ENCODE results near the gene WDR90.
A peak's percentile ranks its signal among the peaks of the same experiment; 100 is the strongest.

WDR90 gene

DNA sequence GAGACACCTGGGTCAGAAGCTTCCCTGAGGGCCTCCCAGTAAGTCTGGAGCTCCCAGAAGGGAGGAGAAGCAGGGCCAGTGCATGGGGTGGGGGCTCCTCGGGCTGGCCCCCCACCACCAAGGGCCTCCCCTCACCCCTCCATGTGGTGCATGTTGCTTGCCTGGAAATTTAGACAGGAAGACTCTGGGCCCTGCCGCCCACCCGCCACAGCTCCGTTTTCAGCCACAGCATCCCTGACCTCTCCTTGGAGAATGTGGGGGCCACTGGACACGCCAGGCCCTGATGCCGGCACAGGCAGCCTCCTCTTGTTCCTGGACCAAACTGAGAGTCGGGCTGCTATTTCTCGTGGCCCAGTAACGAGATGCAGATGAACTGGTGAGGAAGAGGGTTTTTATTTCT, 10.3 kb upstream of the WDR90 start:
- DNase-seq (ENCODE audit: low read depth) = no peak

DNA sequence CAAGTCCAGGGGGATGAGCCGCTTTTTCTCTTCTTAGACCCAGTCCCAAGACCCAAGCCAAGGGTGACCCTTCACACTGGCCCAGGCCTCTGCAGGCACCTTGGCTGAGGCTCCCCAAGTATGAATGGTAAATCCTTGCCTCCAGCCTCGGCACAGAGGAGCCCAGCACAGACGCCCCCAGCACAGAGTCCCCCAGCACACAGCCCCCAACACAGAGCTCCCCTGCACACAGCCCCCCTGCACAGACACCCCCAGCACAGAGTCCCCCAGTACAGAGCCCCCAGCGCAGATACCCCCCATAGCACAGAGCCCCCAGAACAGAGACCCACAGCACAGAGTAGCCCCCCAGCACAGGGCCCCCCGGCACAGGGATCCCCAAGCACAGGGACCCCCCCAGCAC, 8.6 kb upstream of the WDR90 start:
- DNase-seq (ENCODE audit: low read depth) = no peak

DNA sequence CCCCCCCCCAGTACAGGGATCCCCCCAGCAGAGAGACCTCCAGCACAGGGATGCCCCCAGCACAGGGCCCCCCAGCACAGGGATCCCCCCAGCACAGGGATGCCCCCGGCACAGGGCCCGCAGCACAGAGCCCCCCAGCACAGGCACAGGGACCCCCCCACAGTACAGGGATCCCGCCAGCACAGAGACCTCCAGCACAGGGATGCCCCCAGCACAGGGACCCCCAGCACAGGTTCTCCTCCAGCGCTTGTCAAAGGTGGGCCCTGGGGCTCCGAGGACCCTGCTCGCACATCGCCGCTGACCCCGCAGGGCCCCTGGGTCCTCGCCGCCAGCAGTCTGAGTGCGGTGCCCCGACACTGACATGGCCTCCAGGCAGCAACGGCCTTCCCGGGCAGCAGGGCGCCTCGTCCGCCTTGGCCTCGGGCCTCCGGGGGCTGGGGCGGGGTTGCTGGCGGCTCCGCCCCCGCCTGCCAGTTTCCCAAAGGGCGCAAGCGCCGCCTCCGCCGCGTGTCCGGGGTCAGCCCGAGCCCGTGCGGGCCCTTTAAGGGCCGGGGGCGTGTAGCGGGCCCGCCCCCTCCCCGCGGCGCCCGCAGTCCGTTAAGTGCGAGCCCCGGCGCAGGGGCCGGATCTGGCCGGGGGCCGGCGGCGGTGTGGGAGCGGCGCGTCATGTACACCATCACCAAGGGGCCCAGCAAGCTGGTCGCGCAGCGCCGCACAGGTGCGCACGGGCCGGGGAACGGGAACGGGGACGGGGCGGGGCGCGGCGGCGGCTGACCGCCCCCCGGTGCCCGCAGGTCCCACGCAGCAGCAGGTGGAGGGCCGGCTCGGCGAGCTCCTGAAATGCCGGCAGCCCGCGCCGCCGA, 7.6 kb upstream of the WDR90 start, which contains the start of gene MCRIP2:
MCRIP2 (plus strand) TSS at position 503 of the 863 bp plus-strand sequence; CDS start at position 667, 164 bp downstream.
- DNase-seq (ENCODE audit: low read depth) = peak; percentile 46

DNA sequence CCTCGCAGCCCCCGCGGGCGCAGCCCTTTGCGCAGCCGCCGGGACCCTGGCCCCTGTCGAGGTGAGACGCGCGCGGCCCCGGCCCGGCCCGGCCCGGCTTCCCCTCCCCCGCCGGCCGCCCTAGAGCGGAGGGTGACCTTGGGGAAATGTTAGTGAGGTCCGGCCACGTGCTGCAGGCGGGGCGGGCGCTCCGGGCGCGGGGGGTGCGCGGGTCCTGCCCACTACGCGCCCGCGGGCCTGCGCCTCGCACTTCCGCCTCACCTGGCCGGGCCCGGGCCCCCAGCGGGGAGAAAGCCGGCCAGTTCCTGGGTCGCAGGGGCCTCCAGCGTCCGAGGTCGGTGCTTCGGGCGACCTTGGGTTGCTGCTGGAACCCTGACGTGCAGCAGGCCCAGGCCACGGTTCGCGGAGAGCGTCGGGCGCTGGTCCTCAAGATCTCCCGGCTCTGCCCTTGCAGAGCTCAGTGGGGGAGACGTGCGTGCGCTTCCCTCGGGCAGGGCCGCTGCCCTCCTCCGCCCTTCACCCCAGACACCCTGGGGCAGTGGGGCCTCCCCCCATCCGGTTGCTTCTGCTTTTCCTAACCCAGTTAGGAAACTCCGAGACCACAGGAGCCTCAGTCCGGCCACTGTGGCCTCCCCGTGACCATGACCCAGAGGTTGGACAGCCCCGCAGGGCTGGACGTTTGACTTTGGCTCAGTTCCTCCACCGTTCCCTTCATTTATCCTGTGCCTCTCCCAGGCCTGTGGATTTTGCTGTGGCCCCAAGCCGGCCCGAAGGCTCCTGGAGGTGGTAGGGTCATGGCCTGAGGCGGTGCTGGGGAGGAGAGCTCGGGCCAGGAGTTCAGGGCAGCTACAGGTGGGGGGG, 6.7 kb upstream of the WDR90 start:
- no peak for DNase-seq (ENCODE audit: low read depth)

DNA sequence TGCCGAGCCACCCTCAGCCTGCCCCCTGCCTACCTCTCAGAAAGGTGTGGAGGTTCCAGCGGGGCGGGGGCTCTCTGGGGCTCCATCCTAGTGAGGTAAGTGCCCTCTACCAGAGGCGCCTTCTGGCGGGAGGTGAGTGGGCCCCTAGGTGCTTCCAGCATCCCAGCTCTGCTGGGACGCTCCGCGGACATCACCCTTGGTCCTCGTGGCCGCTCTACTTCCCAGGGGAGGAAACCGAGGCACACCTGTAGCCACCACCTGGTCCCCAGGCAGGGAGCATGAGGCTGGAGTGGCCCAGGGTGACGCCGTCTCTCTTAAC, 6.2 kb upstream of the WDR90 start:
- no peak for DNase-seq (ENCODE audit: low read depth)

DNA sequence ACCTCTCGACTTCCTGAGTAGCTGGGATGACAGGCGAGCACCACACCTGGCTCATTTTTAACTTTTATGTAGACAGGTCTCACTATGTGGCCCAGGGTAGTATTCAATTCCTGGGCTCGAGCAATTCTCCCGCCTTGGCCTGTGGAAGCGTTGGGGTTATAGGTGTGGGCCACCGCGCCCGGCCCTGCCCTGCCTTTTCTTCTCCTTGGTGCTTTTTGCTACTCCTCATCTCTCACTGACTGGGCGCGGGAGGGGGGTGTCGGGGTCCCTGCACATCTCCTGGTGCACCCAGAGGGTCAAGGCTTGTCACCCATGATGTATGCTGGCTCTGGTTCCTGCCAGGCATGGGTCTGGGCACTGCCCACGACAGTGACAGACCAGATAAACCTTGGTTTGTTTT, 4.6 kb upstream of the WDR90 start:
- no peak for DNase-seq (ENCODE audit: low read depth)

DNA sequence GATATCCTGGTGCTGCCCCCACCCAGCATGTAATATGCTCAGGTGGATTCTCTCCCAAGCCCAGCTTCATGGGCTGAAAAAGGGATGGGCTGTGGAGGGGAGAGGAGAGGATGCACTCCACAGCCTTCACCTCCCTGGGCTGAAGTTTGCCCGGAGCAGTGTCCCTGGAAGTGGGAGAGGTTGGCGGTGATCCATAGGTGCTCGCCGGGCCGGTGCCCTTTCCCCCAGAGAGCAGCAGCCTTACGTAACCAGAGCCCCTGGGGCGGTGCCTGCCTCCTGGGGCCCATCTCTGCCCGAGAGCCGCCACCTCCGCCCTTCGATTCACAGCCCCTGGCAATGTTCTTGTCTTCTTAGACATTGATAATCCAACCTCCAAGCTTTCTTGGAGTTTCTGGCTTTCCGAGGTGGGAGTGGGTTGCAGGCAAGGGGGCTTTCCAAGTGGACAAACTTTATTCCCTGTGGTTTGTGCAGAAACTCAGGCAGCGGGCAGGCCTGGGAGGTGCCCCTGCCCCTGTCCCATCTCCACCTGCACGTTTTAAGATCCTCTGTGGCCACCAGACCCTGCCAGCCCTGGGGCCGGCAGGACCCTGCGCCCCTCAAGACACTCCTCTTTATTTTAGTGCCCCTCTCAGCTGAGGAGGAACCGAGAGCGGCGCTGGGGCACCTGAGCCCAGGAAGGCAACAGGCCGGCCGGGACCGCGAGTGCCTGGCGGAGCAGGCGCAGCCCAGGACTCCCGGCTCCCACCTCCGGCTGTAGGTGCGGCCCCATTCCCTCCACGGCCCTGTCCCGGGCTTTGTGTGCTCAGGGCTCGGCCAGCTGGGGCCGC, 3.1 kb upstream of the WDR90 start:
- DNase-seq (ENCODE audit: low read depth) = no peak

DNA sequence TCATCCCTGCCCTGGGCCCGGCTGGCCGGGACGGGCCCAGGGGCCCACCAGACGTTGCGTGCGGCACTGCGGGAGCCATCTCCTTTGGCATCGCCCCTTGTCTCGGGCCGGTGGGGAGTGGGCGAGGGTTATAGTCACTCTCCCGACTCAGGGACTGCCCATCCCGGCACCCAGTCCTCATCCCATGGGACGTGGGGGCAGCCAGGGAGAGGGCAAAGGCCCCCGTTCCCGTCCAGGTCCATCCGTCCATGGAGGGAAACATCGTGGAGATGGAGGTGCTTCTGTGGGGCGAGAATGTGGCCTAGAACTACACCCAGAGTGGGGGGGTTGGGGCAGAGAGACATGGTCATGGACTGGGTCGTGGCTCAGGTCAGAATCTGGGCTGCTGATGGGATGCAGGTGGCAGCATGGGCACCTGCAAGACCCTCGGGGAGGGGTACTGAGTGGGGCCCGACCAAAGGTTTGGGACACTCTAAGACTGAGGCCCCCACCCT, 2.4 kb upstream of the WDR90 start:
- no peak for DNase-seq (ENCODE audit: low read depth)

DNA sequence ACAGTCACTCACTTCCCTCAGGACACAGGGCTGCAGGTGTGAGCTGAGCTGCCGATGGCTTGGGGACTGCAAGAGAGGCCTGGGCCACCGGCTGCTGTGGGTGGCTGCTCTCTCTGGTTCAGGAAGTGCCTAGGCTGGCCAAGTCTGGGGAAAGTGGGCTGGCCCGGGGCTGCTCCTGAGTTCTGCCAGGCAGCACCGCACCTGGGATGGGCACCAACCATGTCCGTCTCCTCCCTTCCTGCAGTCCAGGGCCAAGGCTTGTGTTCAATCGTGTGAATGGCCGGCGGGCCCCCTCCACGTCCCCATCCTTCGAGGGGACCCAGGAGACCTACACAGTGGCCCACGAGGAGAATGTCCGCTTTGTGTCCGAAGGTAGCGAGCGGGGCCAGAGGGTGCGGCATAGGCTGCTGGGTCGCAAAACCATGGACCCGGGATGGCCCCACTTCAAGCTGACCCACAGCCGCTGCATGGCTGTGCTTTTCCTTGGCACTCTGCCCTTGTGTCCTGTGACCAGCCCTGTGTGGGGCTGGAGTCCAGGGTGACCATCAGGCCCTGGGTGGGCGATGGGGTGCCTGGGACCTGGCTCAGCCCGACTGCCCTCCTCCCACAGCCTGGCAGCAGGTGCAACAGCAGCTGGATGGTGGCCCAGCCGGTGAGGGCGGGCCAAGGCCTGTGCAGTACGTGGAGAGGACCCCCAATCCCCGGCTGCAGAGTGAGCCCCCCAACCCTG, 1.8 kb upstream of the WDR90 start:
- DNase-seq (ENCODE audit: low read depth) = no peak

DNA sequence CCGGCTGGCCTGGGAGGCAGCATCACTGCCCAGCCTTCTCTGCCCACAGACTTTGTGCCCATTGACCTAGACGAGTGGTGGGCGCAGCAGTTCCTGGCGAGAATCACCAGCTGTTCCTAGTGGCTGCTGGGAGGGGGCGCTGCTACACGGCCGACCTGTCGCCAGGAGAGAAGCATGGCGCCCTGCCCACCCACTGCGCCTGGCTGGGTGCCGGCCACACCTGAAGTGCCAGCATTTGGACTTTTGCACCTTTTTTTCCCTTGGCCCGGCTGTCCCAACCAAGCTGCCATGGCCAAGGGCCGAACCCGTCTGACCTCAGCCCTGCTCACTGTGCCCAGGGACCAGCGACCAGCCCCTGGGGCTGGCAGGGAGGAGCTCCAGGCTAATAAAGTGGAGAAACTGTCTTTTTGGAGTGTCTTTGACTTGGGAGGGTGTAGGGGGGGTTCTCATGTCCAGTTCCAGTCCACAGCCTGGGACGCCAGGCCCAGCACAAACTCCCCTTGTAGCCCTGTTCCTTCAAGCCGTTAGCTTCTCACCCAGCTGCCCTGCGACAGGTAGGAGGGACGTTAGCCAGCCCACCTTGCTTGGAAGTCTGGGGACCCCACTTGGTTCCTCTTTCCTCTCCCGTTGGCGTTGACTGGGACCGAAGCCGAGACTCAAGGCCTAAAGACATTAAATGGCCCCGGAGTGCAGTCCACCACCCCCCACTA, 939 bp upstream of the WDR90 start:
- no peak for DNase-seq (ENCODE audit: low read depth)

DNA sequence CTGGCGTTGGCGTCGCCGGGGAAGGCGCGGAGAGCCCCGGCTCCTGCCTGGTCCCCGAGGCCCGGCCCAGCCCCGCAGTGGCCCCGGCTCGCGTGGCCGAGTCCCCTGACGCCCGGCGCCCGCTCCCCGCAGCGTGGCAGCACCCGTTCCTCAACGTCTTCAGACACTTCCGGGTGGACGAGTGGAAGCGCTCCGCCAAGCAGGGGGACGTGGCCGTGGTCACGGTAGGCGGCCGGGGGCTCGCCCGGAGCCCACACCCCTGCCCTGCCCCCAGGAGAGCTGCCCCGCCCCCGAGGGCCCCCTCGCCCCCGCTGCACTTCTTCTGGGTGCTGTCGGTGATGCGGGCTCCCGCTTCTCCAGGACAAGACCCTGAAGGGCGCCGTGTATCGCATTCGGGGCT, 466 bp downstream of the WDR90 start:
- DNase-seq (ENCODE audit: low read depth) = no peak

DNA sequence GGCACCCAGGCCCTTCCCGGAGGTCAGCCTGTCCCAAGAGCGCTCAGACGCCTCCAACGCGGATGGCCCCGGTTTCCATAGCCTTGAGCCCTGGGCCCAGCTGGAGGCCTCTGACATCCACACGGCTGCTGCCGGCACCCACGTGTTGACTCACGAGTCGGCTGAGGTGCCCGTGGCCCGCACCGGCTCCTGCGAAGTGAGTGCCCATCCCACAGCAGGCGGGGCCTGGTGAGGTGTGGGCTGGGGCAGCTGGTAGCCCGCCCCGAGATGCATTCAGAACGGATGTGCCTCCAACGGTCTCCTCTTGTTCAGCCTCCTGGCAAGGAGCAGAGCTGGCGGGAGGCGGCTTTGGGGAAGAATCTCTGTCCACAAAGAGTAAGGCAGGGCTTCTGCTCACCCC, 2.7 kb downstream of the WDR90 start:
- no peak for DNase-seq (ENCODE audit: low read depth)

DNA sequence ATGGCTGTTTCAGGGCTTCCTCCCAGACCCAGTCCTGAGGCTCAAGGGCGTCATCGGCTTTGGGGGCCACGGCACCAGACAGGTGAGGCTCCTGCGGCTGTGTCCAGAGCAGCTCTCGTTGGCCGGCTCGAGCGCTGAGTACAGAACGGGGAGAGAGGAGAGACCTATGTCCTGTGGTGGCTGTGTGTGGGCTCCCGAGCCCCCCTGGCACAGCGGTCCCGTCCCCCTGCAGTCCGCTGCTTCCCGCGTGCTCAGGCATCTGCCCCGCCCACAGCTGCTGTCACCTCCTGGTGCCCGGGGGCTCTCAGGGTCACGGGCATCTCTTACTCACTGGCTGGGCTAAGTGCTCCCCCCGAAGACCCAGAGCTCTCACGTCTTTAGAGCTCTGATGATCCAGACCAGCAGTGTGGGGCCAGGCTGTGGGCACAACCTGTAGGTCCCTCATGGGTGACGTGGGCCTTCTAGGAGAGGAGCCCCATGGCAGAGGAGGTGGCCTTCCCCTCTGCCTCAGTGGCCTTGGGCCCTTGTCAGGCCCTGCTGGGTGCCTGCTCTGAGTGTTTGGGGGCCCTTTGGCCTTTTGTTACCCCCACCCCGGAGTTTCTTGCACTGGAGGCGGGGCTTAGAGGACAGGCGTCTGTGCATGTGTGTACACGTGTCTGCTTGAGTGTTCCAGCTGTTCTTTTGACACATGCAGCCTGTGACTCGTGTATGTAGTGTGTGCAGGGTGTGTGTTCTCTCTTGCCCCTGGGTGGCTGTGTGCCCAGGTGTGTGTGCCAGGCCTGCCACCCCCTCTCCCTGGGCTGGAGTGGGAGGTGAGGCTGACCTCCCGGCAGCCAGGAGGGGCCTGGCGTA, 3.5 kb downstream of the WDR90 start:
- no peak for DNase-seq (ENCODE audit: low read depth)

DNA sequence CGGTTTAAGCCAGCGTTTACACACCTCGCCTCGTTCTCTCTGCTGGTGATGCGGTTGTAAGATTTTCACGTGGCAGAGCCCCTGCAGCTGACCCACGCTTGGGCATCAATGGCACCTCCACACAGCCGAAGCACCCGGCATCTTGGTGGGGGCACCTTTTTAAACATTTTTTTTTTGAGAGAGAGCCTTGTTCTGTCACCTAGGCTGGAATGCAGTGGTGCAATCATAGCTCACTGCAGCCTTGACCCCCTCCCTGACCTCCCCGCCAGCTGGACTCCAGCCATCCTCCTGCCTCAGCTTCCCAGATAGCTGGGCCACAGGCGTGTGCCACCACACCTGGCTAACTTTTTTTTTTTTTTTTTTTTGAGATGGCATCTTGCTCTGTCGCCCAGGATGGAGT, 4.9 kb downstream of the WDR90 start:
- no peak for DNase-seq (ENCODE audit: low read depth)

DNA sequence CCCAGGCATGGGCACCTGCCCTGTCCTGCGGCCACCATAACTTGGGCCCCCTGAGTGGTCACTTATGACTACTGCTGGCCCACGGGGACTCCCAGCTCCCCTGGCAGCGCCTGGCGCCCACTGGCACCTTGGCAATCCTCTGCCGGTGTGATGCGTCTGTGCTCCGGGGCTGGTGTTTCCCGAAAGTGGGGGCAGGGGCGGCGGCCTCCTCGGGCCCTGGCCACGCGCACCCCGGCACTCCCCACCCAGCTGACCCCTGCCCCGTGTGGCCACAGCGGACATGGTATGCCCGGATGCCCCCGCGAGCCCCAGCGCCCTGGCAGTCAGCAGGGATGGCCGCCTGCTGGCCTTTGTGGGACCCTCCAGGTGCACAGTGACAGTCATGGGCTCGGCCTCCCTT, 8.3 kb downstream of the WDR90 start:
- DNase-seq (ENCODE audit: low read depth) = no peak

DNA sequence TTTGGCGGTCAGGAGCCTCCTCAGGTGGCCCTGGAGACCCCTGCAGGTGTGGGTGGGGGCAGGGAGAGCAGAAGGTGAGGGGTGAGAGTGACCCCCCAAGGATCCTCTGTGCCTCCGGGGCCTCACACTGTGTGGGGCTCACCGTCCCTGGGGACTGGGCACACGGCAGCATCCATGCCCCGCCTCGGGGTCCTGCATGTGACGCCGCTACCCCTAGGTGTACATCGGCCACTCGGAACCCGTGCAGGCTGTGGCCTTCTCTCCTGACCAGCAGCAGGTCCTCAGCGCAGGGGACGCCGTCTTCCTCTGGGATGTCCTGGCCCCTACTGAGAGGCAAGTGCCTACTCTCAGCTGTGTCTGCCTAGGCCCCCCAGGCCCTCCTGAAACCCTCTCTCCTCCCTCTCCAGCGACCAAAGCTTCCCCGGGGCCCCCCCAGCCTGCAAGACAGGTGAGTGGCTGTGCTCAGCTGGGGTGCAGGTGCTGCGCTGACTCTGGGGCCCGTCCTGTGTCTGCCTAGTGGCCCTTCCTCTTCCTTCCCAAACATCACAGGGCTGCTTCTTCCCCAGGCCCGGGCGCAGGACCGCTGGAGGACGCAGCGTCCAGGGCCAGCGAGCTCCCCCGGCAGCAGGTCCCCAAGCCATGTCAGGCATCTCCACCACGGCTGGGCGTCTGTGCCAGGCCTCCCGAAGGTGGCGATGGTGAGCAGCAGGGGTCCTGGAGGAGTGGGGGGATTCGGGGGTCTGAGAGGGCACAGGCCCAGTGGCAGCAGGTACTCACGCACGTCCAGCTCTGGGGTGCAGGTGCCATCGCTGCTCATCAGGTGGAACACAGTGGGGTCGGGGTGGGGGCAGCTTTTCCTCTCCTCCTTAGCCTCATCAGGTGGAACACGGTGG, 9.8 kb downstream of the WDR90 start:
- DNase-seq (ENCODE audit: low read depth) = no peak

DNA sequence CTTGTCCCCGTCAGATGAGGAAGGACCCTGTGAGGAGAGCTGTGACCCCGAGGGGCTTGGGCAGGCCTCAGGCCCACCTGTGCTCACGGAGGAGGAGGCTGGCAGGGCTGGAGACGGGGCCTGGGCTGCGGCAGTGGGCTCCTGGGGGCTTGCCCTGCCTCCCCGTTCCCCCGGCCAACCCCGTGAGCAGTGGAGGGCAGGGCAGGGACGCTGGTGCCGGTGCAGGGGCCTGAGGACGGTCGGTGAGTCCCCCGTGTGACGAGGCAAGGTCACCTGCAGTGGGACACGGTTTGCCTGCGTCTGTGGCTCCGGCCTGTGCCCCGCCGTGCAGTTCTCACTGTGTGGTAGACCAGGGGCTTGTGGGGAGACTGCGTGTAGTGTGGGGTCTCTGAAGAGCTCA, 10.5 kb downstream of the WDR90 start:
- DNase-seq (ENCODE audit: low read depth) = no peak

DNA sequence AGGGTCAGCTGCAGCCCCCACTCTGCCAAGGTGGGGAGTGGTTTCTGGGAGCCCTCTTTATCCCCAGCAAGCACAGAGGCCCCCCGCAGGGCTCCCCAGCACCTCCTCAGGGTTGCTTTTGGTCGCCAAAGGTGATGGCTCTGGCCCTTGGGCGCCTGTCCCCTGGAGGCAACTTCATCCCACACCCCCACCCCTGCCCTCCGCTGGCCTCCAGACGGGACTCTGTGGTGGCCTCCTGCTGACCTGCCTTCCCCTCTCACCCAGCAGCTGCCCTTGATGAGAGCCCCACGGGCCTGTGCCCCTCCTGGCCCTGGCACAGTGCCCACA, 10.9 kb downstream of the WDR90 start:
- no peak for DNase-seq (ENCODE audit: low read depth)
